ENCODE measurements around the gene ZNF460. TPM values are rescaled to one million over a fixed set of nuclear protein-coding genes. Genes with fewer than 3 reads are reported as not detected.

The ZNF460 gene
- total RNA-seq, 1 donor from 2014 or later, result 37.8 TPM

DNA sequence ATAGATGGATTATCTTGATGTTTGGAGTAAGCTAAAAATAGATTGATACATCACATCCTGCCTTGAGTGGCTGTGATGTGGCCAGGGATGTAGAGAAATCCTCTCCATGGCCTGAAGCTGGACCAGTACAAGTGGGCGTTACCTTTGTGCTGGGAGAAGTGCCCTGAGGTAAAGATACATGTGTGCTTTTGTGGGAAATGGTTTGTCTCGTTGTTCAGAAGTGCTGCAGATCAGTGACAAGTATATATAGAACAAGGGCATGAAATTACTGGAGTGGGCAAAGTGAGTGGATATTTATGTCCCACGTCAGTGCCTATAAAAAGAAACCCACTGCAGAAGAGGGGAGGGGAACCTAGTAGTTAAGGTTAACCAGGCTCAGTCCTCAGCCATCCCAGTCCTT lies 58.6 kb downstream of the ZNF460 start:
- intact Hi-C loops (cut with micrococcal nuclease), result no loop called here

DNA sequence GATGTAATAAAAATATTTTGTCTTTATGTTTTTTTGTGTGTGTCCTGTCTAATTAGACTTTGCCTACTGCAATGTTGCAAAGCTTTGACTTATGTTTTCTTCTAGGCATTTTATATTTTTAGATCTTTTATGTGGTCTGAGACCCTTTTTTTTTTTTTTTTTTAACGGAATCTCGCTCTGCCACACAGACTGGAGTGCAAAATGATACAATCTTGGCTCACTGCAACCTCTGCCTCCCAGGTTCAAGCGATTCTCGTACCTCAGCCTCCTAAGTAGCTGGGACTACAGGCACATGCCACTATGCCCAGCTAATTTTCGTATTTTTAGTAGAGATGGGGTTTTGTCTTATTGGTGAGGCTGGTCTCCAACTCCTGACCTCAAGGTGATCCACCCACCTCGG lies 62.3 kb downstream of the ZNF460 start:
- intact Hi-C loops (cut with micrococcal nuclease), result no loop called here

Other genes with a start within 250 kb of the ZNF460 start
- gene USP29, start 160.5 kb upstream of the ZNF460 start, total RNA-seq, result not detected in 2 replicates
- not detected in 2 replicates for gene ZIM3, start 135.3 kb upstream of the ZNF460 start, total RNA-seq
- gene DUXA, start 113.0 kb upstream of the ZNF460 start, total RNA-seq, result not detected in 2 replicates
- 23.8 and 25.6 TPM in 2 replicates for gene ZNF264, start 89.0 kb upstream of the ZNF460 start, total RNA-seq
- gene AURKC, start 49.5 kb upstream of the ZNF460 start, total RNA-seq, result 0.27 and 0.34 TPM in 2 replicates
- gene ZNF805, start 39.9 kb upstream of the ZNF460 start, total RNA-seq, result 8.1 and 8.4 TPM in 2 replicates
- gene ZNF543, start 40.0 kb downstream of the ZNF460 start, total RNA-seq, result 6.6 and 7.5 TPM in 2 replicates
- gene ZNF304, start 70.8 kb downstream of the ZNF460 start, total RNA-seq, result 6.6 and 6.9 TPM in 2 replicates
- 3.8 and 6.6 TPM in 2 replicates for gene TRAPPC2B, start 83.1 kb downstream of the ZNF460 start, total RNA-seq
- 2.2 and 2.8 TPM in 2 replicates for gene ZNF547, start 83.1 kb downstream of the ZNF460 start, total RNA-seq
- 17.1 and 19.9 TPM in 2 replicates for gene ZNF548, start 109.4 kb downstream of the ZNF460 start, total RNA-seq
- gene ZNF17, start 130.7 kb downstream of the ZNF460 start, total RNA-seq, result 11.3 and 12.1 TPM in 2 replicates
- 14.0 and 15.2 TPM in 2 replicates for gene ZNF749, start 154.8 kb downstream of the ZNF460 start, total RNA-seq
- 0.07 and 0.18 TPM in 2 replicates for gene VN1R1, start 176.7 kb downstream of the ZNF460 start, total RNA-seq
- gene ZNF772, start 197.1 kb downstream of the ZNF460 start, total RNA-seq, result 2.9 and 3.2 TPM in 2 replicates
- 5.9 and 6.7 TPM in 2 replicates for gene ZNF419, start 207.3 kb downstream of the ZNF460 start, total RNA-seq
- gene ZNF773, start 219.5 kb downstream of the ZNF460 start, total RNA-seq, result 6.7 and 8.2 TPM in 2 replicates
- 6.8 and 7.7 TPM in 2 replicates for gene ZNF549, start 246.9 kb downstream of the ZNF460 start, total RNA-seq